AG09309 (cell line): ENCODE measurements around the gene ELL.

Source experiments
- DNase-seq: peaks from one replicate; pipeline ENCODE4 v3.0.0-alpha.2; 2010; ENCODE audit warnings: low read depth
- H3K4me3 ChIP-seq: 2 replicates; pipeline ENCODE4 v1.5.1; 2011; ENCODE audit warnings: mild to moderate bottlenecking, low read depth, low read length, moderate library complexity; ENCODE audit not compliant: control insufficient read depth
- CTCF ChIP-seq: IDR thresholded peaks from 2 replicates; pipeline ENCODE4 v1.5.1; 2011; ENCODE audit warnings: mild to moderate bottlenecking, low read depth, low read length, inconsistent platforms; ENCODE audit not compliant: insufficient read depth, control insufficient read depth; ENCODE audit errors: missing control alignments

ELL gene

GRCh38 chr19:18427080-18427742, 94.7 kb downstream of the ELL start:
- H3K4me3 ChIP-seq = no peak overlapping the region
- DNase-seq = no peak
- no peak for TF ChIP-seq CTCF

DNA sequence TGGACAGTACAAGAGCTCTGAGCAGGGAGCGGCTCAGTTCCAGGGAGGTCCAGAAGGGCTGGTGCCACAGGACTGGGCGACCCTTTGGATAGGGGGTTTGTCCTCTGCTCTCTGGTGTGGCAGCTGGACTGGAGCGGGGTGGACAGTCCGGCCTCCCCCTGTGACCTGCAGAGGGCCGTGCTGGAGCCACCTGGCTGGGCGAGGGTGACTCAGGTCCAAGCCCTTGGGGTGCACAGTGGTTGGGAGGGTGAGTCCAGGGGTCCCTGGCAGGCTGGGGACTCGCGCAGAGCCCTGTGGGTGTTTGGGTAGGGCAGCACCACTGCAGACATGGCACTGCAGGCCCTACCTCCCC, 95.5 kb downstream of the ELL start:
- no peak for TF ChIP-seq CTCF
- no peak for DNase-seq
- no peak overlapping the region for H3K4me3 ChIP-seq

GRCh38 chr19:18425515-18426415, 96.1 kb downstream of the ELL start:
- H3K4me3 ChIP-seq = no peak overlapping the region
- DNase-seq = no peak
- peak; percentile 1 for TF ChIP-seq CTCF

- H3K4me3 ChIP-seq = no peak overlapping the region
- no peak for DNase-seq
- TF ChIP-seq CTCF = no peak
These were observed 96.9 kb downstream of the ELL start for GRCh38 chr19:18424890-18425514.

GRCh38 chr19:18424122-18424889, 97.6 kb downstream of the ELL start:
- no peak for DNase-seq
- no peak for TF ChIP-seq CTCF
- no peak overlapping the region for H3K4me3 ChIP-seq
